ENCODE measurements around the gene WDR1.
A peak's percentile ranks its signal among the peaks of the same experiment; 100 is the strongest.

Gene WDR1

DNA sequence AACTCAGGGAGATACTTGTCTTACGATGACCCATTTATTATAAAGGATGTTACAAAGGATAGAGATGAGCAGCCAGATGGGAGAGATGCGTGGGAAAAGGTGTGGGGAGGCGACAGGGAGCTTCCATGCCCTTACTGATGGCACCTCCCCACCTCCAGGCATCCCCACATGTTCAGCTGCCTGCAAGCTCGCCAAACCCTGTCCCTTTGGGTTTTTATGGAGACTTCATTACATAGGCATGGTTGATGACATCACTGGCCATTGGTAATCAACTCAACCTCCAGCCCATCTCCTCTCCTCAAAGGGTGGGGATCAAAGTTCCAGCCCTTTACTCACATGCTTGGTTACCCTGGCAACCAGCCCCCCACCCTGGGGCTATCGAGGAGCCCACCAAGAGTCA is 65.9 kb downstream of the WDR1 start:
- H3K4me3 ChIP-seq (ENCODE audit: low read depth in 1 of 2, low read length in 1 of 2): no peak overlapping the region
- TF ChIP-seq, protein P1, sequence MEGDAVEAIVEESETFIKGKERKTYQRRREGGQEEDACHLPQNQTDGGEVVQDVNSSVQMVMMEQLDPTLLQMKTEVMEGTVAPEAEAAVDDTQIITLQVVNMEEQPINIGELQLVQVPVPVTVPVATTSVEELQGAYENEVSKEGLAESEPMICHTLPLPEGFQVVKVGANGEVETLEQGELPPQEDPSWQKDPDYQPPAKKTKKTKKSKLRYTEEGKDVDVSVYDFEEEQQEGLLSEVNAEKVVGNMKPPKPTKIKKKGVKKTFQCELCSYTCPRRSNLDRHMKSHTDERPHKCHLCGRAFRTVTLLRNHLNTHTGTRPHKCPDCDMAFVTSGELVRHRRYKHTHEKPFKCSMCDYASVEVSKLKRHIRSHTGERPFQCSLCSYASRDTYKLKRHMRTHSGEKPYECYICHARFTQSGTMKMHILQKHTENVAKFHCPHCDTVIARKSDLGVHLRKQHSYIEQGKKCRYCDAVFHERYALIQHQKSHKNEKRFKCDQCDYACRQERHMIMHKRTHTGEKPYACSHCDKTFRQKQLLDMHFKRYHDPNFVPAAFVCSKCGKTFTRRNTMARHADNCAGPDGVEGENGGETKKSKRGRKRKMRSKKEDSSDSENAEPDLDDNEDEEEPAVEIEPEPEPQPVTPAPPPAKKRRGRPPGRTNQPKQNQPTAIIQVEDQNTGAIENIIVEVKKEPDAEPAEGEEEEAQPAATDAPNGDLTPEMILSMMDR (IDR thresholded peaks at IDR 0.05): no peak
- H3K4me1 ChIP-seq (ENCODE audit: control insufficient read depth in 1 of 2, insufficient read depth in 1 of 2, low read depth in 1 of 2, low read length in 1 of 2): peaks cover 25 to 41% of the 10 kb centered on the region in 2 experiments
- peaks cover 10% of the 10 kb centered on the region for H3K27me3 ChIP-seq
- peaks cover under 1% of the 10 kb centered on the region for H3K36me3 ChIP-seq
- no peak overlapping the region for H3K27ac ChIP-seq
- no peaks in the 10 kb centered on the region for H3K9me3 ChIP-seq

DNA sequence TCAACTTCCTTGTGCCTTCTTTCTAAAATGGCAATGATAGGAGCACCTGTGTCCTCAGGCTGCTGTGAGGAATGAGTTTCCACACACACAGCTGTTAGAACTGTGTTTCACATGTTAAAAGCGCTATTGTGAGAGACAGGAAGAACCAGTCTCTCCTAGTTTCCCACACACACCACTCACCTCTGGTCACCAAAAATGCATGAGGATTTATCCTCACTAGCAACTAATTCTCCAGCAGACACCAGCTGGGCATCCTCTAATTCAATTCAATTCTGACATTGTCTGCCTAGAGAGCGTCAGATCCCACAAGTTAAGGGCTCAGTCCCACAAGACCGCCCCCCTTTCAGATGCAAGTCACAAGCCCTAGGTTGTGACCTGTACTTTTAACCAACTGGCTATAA is 66.3 kb downstream of the WDR1 start:
- H3K4me3 ChIP-seq (ENCODE audit: low read depth in 1 of 2, low read length in 1 of 2): no peak overlapping the region
- no peaks in the 10 kb centered on the region for H3K36me3 ChIP-seq
- peaks cover 10% of the 10 kb centered on the region for H3K27me3 ChIP-seq
- H3K4me1 ChIP-seq (ENCODE audit: control insufficient read depth in 1 of 2, insufficient read depth in 1 of 2, low read depth in 1 of 2, low read length in 1 of 2): peaks cover 25 to 45% of the 10 kb centered on the region in 2 experiments
- H3K9me3 ChIP-seq: no peaks in the 10 kb centered on the region
- no peak overlapping the region for H3K27ac ChIP-seq
- TF ChIP-seq, protein P1 (IDR thresholded peaks at IDR 0.05): no peak

DNA sequence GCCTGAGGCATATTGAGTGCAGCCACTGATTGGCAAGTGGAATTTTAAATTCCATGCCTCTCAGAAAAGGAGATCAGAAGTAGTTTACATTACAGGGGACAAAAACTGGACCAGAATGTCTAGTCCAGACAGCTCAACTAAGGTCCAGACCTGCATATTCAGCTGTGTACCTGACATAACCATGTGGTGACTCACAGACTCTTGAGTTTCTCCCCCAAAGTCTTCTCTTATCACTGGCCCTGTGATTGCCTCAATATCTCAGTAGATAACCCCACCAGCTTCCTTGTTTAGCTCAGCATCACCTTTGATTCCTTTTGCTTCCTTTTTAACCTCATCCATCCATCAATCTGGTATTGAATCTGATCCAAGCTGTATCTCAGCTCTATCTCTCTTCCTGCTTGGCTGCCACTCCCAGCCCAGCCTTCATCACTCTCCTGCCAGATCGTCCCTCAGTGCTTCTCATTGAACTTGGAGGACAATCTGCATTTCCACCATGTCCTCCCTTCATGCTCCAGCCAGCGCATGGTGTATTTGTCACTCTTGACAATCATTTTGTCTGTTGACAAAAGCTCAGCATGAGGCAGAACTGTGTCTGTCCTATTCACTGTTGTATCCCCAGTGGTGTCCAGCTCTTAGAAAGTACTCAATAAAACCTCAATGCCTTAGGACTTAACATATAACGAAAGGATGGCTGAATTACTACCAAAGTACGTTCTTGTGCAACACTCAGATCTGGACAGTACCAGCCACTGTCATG is 67.5 kb downstream of the WDR1 start:
- TF ChIP-seq, protein P1 (IDR thresholded peaks at IDR 0.05): no peak
- Histone ChIP-seq H3K36me3 (no peaks in the 10 kb centered on the region), H3K4me3 (ENCODE audit: low read depth in 1 of 2, low read length in 1 of 2) (no peak overlapping the region), H3K9me3 (no peaks in the 10 kb centered on the region), H3K27me3 (peaks cover 10% of the 10 kb centered on the region), H3K27ac (no peak overlapping the region), H3K4me1 (ENCODE audit: control insufficient read depth in 1 of 2, insufficient read depth in 1 of 2, low read depth in 1 of 2, low read length in 1 of 2) (peaks cover 25 to 57% of the 10 kb centered on the region in 2 experiments)

DNA sequence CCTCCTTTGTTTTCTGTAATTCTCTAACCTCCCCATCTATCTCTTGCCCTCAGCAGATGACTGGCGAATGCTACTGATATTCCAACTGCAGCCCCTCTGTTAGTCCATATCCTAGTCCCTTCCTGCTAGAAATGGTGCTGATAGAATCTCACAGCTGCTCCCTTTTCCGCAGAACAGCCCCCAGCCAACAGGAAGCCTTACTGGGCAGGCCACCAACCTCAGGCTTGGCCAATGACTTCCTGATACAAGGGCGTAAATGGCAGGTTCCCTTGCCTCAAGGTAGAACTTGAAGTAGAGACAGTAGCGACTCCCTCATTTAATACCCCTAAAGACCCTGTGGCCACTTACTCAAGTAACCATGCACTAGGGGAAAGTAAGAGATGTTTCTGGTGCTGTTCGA is 68.6 kb downstream of the WDR1 start:
- peak overlapping the region; percentile 65 for H3K27ac ChIP-seq
- H3K27me3 ChIP-seq: peaks cover 10% of the 10 kb centered on the region
- no peaks in the 10 kb centered on the region for H3K9me3 ChIP-seq
- H3K4me1 ChIP-seq (ENCODE audit: control insufficient read depth in 1 of 2, insufficient read depth in 1 of 2, low read depth in 1 of 2, low read length in 1 of 2): peaks cover 25 to 58% of the 10 kb centered on the region in 2 experiments
- H3K36me3 ChIP-seq: no peaks in the 10 kb centered on the region
- TF ChIP-seq, protein P1 (IDR thresholded peaks at IDR 0.05): no peak
- H3K4me3 ChIP-seq (ENCODE audit: low read depth in 1 of 2, low read length in 1 of 2): peak overlapping the region in 1 of 2 experiments; percentile 15

DNA sequence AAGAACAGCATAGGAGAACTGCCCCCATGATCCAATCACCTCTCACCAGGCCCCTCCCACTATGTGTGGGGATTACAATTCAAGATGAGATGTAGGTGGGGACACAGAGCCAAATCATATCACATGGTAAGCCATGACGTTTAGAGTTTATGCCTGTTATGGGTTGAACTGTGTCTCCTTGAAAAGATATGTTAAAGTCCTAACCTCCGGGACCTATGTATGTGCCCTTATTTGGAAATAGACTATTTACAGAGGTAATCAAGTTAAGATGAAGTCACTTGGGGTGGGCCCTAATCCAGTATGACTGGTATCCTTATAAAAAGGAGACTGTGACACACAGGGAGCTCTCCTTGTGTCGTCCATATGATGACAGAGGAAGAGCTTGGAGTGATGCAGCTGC is 70.1 kb downstream of the WDR1 start:
- Histone ChIP-seq H3K27ac (no peak overlapping the region), H3K4me1 (ENCODE audit: control insufficient read depth in 1 of 2, insufficient read depth in 1 of 2, low read depth in 1 of 2, low read length in 1 of 2) (peaks cover 25 to 58% of the 10 kb centered on the region in 2 experiments), H3K4me3 (ENCODE audit: low read depth in 1 of 2, low read length in 1 of 2) (no peak overlapping the region), H3K27me3 (peaks cover 10% of the 10 kb centered on the region), H3K9me3 (no peaks in the 10 kb centered on the region), H3K36me3 (no peaks in the 10 kb centered on the region)
- TF ChIP-seq, protein P1 (IDR thresholded peaks at IDR 0.05): no peak
